Smooth muscle cell (in vitro differentiated cells): ENCODE measurements around the gene PEMT. TPM values are rescaled to one million over a fixed set of nuclear protein-coding genes. Genes with fewer than 3 reads are reported as not detected.

ENCODE experiments used
- DNase-seq: peaks from one replicate; lab custom pipeline; 2025; ENCODE audit not compliant: unreplicated experiment; lab: John Stamatoyannopoulos, UW
- H2AFZ ChIP-seq: fragments of 200-600 bp; sonication (generic); 2 replicates; pipeline ENCODE4 v1.6.0; 2016; ENCODE audit warnings: antibody characterized with exemption, low read depth, mild to moderate bottlenecking
- H3F3A ChIP-seq: fragments of 200-600 bp; sonication (generic); 2 replicates; pipeline ENCODE4 v1.6.0; 2017; ENCODE audit warnings: antibody characterized with exemption, low read depth
- H3K27ac ChIP-seq: fragments of 200-600 bp; sonication (generic); 2 replicates; pipeline ENCODE4 v1.5.1; 2016; ENCODE audit warnings: low read depth, mild to moderate bottlenecking
- H3K27me3 ChIP-seq: fragments of 200-600 bp; sonication (generic); 2 replicates; pipeline ENCODE4 v1.6.1; 2016; ENCODE audit warnings: low read depth, mild to moderate bottlenecking
- H3K36me3 ChIP-seq: fragments of 200-600 bp; sonication (generic); 2 replicates; pipeline ENCODE4 v1.5.1; 2016; ENCODE audit warnings: low read depth
- H3K4me1 ChIP-seq: fragments of 200-600 bp; sonication (generic); 2 replicates; pipeline ENCODE4 v1.5.1; 2016; ENCODE audit warnings: low read depth
- H3K4me2 ChIP-seq: fragments of 200-600 bp; sonication (generic); 2 replicates; pipeline ENCODE4 v1.6.0; 2016; ENCODE audit warnings: mild to moderate bottlenecking
- H3K4me3 ChIP-seq: fragments of 200-600 bp; sonication (generic); 2 replicates; pipeline ENCODE4 v1.5.1; 2016; ENCODE audit warnings: mild to moderate bottlenecking
- H3K79me2 ChIP-seq: fragments of 200-600 bp; sonication (generic); 2 replicates; pipeline ENCODE4 v1.6.0; 2016; ENCODE audit warnings: low read depth, mild to moderate bottlenecking
- H3K9ac ChIP-seq: fragments of 200-600 bp; sonication (generic); 2 replicates; pipeline ENCODE4 v1.6.0; 2016; ENCODE audit warnings: low read depth
- H3K9me3 ChIP-seq: fragments of 200-600 bp; sonication (generic); replicated peaks from 2 replicates; pipeline ENCODE4 v1.5.1; 2016; ENCODE audit warnings: low read depth
- H4K20me1 ChIP-seq: fragments of 200-600 bp; sonication (generic); 2 replicates; pipeline ENCODE4 v1.6.0; 2016; ENCODE audit warnings: low read depth
- WGBS: methylation state at CpG from one replicate; pipeline ENCODE4 v1.1.7; 2016; ENCODE audit warnings: low lambda C conversion rate; 5-methylcytosine and 5-hydroxymethylcytosine counted together
- polyA plus RNA-seq: library from polyadenylated mRNA; unstranded; fragments of >200 nt; fragmentation: Nextera tagmentation; extraction: Ambion mirVana; gene quantifications from 2 replicates; pipeline ENCODE4 v1.2.1, GENCODE V29; 2016
- total RNA-seq: library from RNA; depleted of rRNA; stranded (reverse); fragments of >200 nt; gene quantifications from 2 replicates; pipeline ENCODE4 v1.2.3, GENCODE V29; 2014
- TF ChIP-seq, protein P1 (sequence below): fragments of 200-600 bp; sonication (generic); IDR thresholded peaks from 2 replicates; pipeline ENCODE4 v1.5.1; 2017; ENCODE audit warnings: borderline replicate concordance, mild to moderate bottlenecking, antibody characterized with exemption; ENCODE audit not compliant: insufficient read depth, poor library complexity, severe bottlenecking

PEMT gene
- total and polyA plus RNA-seq, 2 experiments from 2014 or later = 43.8 to 69.9 TPM

DNA sequence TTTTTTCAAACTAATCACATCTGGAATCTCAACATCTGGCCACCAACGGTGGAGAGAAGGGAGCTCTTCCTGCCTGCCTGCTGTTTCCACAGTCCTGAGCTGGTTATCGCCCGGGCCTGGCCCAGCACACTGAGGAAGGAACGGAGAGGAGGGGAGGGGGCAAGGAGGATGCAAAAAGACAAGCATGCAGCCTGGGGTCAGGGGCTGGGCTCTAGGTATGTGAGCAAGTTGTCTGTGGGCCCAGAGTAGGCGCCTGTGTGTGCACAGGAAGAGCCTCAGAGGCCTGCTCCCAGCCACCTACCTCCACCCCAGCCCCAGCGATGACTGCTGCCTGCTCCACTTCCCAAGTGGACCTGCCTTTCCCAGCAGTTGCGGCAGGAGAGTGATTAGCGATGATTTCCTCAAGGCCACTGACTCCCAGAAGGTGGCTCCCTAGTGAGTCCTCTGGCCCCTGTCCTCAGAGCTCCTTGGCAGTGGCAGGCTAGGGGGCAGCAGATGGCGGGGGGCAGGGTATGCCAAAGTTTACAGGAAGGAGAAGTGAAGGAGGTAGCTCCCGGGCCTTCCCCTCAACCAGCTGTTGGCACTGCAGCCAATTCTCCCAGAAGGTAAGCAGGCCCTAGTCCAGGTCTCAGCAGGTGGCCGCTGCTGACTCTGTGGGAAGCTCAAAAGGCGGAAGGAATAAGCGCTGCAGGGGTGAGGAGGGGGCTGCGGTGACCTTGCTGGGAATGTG lies 68.3 kb downstream of the PEMT start:
- WGBS = 71% methylated on average over 11 of the region's 14 CpGs
- no peak for DNase-seq
- Histone ChIP-seq H3K4me3 (no peak overlapping the region), H3K4me2 (no peak overlapping the region), H2AFZ (no peak overlapping the region), H3K9me3 (no peaks in the 10 kb centered on the region), H3K4me1 (no peaks in the 10 kb centered on the region), H3K79me2 (no peaks in the 10 kb centered on the region), H4K20me1 (no peaks in the 10 kb centered on the region), H3K27me3 (no peaks in the 10 kb centered on the region), H3K9ac (no peak overlapping the region), H3K27ac (no peak overlapping the region), H3F3A (no peaks in the 10 kb centered on the region), H3K36me3 (no peaks in the 10 kb centered on the region)
- TF ChIP-seq, protein P1, sequence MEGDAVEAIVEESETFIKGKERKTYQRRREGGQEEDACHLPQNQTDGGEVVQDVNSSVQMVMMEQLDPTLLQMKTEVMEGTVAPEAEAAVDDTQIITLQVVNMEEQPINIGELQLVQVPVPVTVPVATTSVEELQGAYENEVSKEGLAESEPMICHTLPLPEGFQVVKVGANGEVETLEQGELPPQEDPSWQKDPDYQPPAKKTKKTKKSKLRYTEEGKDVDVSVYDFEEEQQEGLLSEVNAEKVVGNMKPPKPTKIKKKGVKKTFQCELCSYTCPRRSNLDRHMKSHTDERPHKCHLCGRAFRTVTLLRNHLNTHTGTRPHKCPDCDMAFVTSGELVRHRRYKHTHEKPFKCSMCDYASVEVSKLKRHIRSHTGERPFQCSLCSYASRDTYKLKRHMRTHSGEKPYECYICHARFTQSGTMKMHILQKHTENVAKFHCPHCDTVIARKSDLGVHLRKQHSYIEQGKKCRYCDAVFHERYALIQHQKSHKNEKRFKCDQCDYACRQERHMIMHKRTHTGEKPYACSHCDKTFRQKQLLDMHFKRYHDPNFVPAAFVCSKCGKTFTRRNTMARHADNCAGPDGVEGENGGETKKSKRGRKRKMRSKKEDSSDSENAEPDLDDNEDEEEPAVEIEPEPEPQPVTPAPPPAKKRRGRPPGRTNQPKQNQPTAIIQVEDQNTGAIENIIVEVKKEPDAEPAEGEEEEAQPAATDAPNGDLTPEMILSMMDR = no peak

DNA sequence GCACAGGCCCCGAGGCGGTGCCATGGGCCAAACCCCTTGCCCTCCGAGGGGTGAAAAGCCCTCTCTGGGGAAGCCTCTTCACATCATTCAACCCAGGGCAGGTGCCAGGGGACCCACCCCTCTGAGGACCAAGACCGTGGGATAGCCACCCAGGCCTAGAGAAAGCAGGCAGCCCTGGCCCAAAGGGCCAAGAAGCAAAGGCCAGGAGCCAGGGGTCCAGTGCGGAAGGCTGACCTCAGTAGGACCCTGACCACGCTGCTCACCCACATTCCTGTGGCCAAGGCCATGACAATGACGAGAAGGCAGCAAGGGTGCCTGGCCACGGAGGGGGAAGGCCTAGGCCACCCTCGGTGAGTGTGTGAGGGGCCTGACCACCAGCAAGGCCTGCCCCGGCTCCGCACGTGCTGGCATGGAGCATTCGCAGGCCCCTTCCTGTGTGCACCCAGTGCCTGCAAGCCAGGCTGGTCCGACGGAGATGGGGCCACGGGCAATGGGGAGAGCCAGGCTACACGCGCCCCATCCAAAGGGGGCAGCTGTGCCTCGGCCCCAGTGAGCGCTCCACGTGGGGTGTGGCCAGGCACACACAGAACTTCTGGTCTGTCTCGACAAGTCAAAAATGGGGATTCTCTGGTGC lies 70.8 kb downstream of the PEMT start:
- no peak overlapping the region for H3K4me2 ChIP-seq
- WGBS = 97% methylated on average over 21 of the region's 22 CpGs
- no peak overlapping the region for H2AFZ ChIP-seq
- no peaks in the 10 kb centered on the region for H4K20me1 ChIP-seq
- H3F3A ChIP-seq = no peaks in the 10 kb centered on the region
- no peak overlapping the region for H3K27ac ChIP-seq
- no peaks in the 10 kb centered on the region for H3K9me3 ChIP-seq
- no peaks in the 10 kb centered on the region for H3K27me3 ChIP-seq
- TF ChIP-seq, protein P1 = no peak
- H3K4me1 ChIP-seq = peaks cover 1% of the 10 kb centered on the region
- H3K4me3 ChIP-seq = no peak overlapping the region
- H3K36me3 ChIP-seq = no peaks in the 10 kb centered on the region
- no peaks in the 10 kb centered on the region for H3K79me2 ChIP-seq
- DNase-seq = no peak
- no peak overlapping the region for H3K9ac ChIP-seq

DNA sequence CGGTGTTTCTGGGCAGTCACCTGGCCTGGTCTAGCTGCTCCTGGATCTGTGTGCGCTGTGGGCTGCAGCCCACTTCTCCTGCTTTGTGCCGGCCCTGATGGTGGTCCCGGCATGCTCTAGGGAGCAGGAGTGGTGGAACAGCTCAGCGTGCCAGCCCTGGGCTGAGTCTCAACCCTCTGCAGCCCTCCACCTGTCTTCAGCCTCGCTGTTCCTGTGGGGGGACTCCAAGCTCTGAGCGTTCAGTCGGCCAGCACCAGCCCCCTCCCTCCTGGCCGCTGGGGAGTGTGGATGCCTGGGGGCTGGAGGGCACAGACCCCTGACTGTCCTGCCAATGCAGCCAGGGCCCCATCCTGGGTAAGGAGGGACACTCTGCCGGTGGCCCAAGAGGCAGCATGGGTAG lies 71.6 kb downstream of the PEMT start:
- TF ChIP-seq, protein P1 = no peak
- Histone ChIP-seq H4K20me1 (peaks cover 4% of the 10 kb centered on the region), H3F3A (no peaks in the 10 kb centered on the region), H3K27ac (no peak overlapping the region), H3K36me3 (no peaks in the 10 kb centered on the region), H3K4me1 (peaks cover 10% of the 10 kb centered on the region), H2AFZ (no peak overlapping the region), H3K27me3 (no peaks in the 10 kb centered on the region), H3K4me3 (no peak overlapping the region), H3K9me3 (no peaks in the 10 kb centered on the region), H3K9ac (no peak overlapping the region), H3K4me2 (no peak overlapping the region), H3K79me2 (no peaks in the 10 kb centered on the region)
- 95% methylated on average over 10 of the region's 10 CpGs for WGBS
- no peak for DNase-seq
